Measurements from ENCODE around the gene CITED2. TPM values are rescaled to one million over a fixed set of nuclear protein-coding genes. Genes with fewer than 3 reads are reported as not detected.

CITED2 gene
- total RNA-seq (2021): 107 and 110 TPM in 2 replicates
- long read RNA-seq, partial matches to known transcripts: 0 of 6 reads
- long read RNA-seq, other reads (novel, unspliced or antisense): 3 of 6 reads

GRCh38 chr6:139374357-139375225 is at the start of gene CITED2:
CITED2 (minus strand) TSS chr6:139374648; CDS start chr6:139373944, 704 bp downstream.
- peak within 1 kb of the TSS; percentile 97 for H3K14ac ChIP-seq (ENCODE audit: insufficient read depth, low read length)
- peak within 1 kb of the TSS; percentile 5 for H3K23ac ChIP-seq (ENCODE audit: insufficient read length, low read depth, low read length)
- no peaks in the 10 kb centered on the region for H4K20me1 ChIP-seq (ENCODE audit: control insufficient read depth, insufficient read depth, insufficient read length)
- no peak within 1 kb of the TSS for H4K8ac ChIP-seq (replicated peaks; ENCODE audit: insufficient read length, low read depth, low read length)
- Mint-ChIP-seq H3K27me3 (ENCODE audit: low read depth) (no peaks in the 10 kb centered on the region; the same call in 1 of the 2 replicates), H3K9me3 (peaks cover 3 to 12% of the 10 kb centered on the region in 2 experiments; a peak in 4 of 5 replicates), H3K27ac (peak within 1 kb of the TSS; percentile 99 to 100 (median 100)), H3K4me1 (peaks cover 41 to 44% of the 10 kb centered on the region in 2 experiments), H3K4me3 (peak within 1 kb of the TSS; percentile 99), H3K36me3 (ENCODE audit: insufficient read depth in 1 of 3, low read depth in 3 of 3) (peaks cover 26 to 38% (median 32%) of the 10 kb centered on the region in 3 experiments)
- DNase-seq: peak; percentile 92
- H3K79me1 ChIP-seq (ENCODE audit: insufficient read depth, low read depth, low read length, poor library complexity, severe bottlenecking): no peaks in the 10 kb centered on the region
- peak within 1 kb of the TSS; percentile 57 for H4K5ac ChIP-seq (ENCODE audit: insufficient read length, low read depth, low read length)
- H2AK5ac ChIP-seq (ENCODE audit: insufficient read length, low read length): no peak within 1 kb of the TSS
- H3K4me1 ChIP-seq (ENCODE audit: insufficient read depth, low read length): peaks cover 6% of the 10 kb centered on the region; the same call in 1 of the 2 replicates
- H3K79me2 ChIP-seq (ENCODE audit: insufficient read depth, low read length): peaks cover 5% of the 10 kb centered on the region; the same call in 1 of the 2 replicates
- no CpG with 5 or more reads among the region's 82 CpGs for WGBS (ENCODE audit: extremely low coverage, insufficient read length, low lambda C conversion rate)
- no peak within 1 kb of the TSS for H2BK12ac ChIP-seq (ENCODE audit: insufficient read length, low read depth, low read length)
- no peaks in the 10 kb centered on the region for H3K9me3 ChIP-seq (ENCODE audit: control insufficient read depth, low read depth, low read length)
- peak within 1 kb of the TSS; percentile 27 for H2BK5ac ChIP-seq (ENCODE audit: insufficient read length, low read length)
- no peak within 1 kb of the TSS for H2AFZ ChIP-seq (ENCODE audit: low read length)
- TF ChIP-seq CTCF (conservative IDR thresholded peaks at IDR 0.05): 0 out of 3 replicates have a peak, but pooled peaks have one; percentile 18
- H2BK15ac ChIP-seq (ENCODE audit: low read depth, low read length): no peak within 1 kb of the TSS
- peak within 1 kb of the TSS; percentile 56 for H2BK120ac ChIP-seq (ENCODE audit: low read depth, low read length, poor library complexity, severe bottlenecking)
- H3K27ac ChIP-seq (ENCODE audit: insufficient read length, low read depth, low read length): peak within 1 kb of the TSS; percentile 57
- no peak within 1 kb of the TSS for H2BK20ac ChIP-seq (ENCODE audit: low read depth, low read length, poor library complexity, severe bottlenecking)
- peak within 1 kb of the TSS; percentile 33; the same call in 1 of the 2 replicates for H3K4ac ChIP-seq (ENCODE audit: low read depth, low read length)
- peak within 1 kb of the TSS; percentile 92 for H3K18ac ChIP-seq (ENCODE audit: insufficient read length, low read depth, low read length)
- peak within 1 kb of the TSS; percentile 73 for H3K4me2 ChIP-seq (ENCODE audit: insufficient read depth, insufficient read length, low read length)
- H4K91ac ChIP-seq (ENCODE audit: insufficient read length, low read depth, low read length): peak within 1 kb of the TSS; percentile 97
- peaks cover 14% of the 10 kb centered on the region for H3K23me2 ChIP-seq (ENCODE audit: insufficient read length, low read depth, low read length, poor library complexity, severe bottlenecking)
- no peak within 1 kb of the TSS for H3T11ph ChIP-seq (ENCODE audit: low read length)
- H3K27me3 ChIP-seq (ENCODE audit: insufficient read depth, low read length): no peaks in the 10 kb centered on the region
- peak within 1 kb of the TSS; percentile 93 for H3K9ac ChIP-seq (ENCODE audit: extremely low read depth, insufficient read length, low read length)
- no peak within 1 kb of the TSS for H3K56ac ChIP-seq (ENCODE audit: insufficient read length, low read depth, low read length)
